ENCODE data around the gene ATXN1. TPM values are rescaled to one million over a fixed set of nuclear protein-coding genes. Genes with fewer than 3 reads are reported as not detected.

The ATXN1 gene
- total RNA-seq, 1 experiment from 2014 or later = 8.1 TPM

DNA sequence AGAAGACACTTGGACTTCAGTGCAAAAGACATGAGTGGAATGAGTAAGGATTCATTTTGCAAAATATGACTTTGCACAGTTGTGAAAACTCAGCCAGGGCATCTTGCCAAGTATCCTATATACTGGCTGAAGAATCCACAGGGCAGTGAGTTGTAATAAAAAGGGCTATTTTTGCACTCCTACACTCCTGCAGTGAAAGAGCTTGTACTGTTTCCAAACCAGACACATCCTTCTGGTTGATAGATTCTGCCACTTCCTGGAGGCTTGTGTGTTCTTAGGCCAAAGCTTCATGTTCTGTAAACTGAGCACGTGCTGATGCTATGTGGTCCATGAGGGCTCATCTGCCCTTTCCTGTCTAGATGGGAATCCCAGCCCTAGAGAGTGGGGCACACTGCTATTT, 488.0 kb downstream of the ATXN1 start:
- ChIA-PET CTCF (interaction anchor here (1.0 kb wide), 1 partner anchor 13 kb away, joined by 6 read pairs; no protein-coding TSS in a partner anchor), POLR2A (no interaction called here)
- DNase-seq (ENCODE audit: low spot score) = no peak
- Mint-ChIP-seq H3K27me3 (ENCODE audit: low read depth) (no peaks in the 10 kb centered on the region), H3K9me3 (no peaks in the 10 kb centered on the region), H3K36me3 (no peaks in the 10 kb centered on the region), H3K4me1 (peaks cover 9% of the 10 kb centered on the region), H3K4me3 (no peak overlapping the region), H3K27ac (no peak overlapping the region)
- no peak for ATAC-seq
- TF ChIP-seq FOXP1 (CRISPR knock-in tag; IDR thresholded peaks at IDR 0.05; ENCODE audit: borderline replicate concordance) (no peak), FOXK1 (CRISPR knock-in tag; IDR thresholded peaks at IDR 0.05) (no peak), HMGA2 (CRISPR knock-in tag; IDR thresholded peaks at IDR 0.05) (no peak), MXD4 (CRISPR knock-in tag; IDR thresholded peaks at IDR 0.05; ENCODE audit: borderline replicate concordance) (no peak), OVOL2 (CRISPR knock-in tag; IDR thresholded peaks at IDR 0.05; ENCODE audit: borderline replicate concordance) (no peak), ZMAT4 (CRISPR knock-in tag; IDR thresholded peaks at IDR 0.05) (no peak), ZNF423 (CRISPR knock-in tag; IDR thresholded peaks at IDR 0.05) (no peak), NR2C2 (CRISPR knock-in tag; IDR thresholded peaks at IDR 0.05) (no peak)
- TF ChIP-seq, protein P1, sequence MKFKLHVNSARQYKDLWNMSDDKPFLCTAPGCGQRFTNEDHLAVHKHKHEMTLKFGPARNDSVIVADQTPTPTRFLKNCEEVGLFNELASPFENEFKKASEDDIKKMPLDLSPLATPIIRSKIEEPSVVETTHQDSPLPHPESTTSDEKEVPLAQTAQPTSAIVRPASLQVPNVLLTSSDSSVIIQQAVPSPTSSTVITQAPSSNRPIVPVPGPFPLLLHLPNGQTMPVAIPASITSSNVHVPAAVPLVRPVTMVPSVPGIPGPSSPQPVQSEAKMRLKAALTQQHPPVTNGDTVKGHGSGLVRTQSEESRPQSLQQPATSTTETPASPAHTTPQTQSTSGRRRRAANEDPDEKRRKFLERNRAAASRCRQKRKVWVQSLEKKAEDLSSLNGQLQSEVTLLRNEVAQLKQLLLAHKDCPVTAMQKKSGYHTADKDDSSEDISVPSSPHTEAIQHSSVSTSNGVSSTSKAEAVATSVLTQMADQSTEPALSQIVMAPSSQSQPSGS (CRISPR knock-in tag; IDR thresholded peaks at IDR 0.05; ENCODE audit: borderline replicate concordance, low read depth) = no peak
- TF ChIP-seq, protein P2, sequence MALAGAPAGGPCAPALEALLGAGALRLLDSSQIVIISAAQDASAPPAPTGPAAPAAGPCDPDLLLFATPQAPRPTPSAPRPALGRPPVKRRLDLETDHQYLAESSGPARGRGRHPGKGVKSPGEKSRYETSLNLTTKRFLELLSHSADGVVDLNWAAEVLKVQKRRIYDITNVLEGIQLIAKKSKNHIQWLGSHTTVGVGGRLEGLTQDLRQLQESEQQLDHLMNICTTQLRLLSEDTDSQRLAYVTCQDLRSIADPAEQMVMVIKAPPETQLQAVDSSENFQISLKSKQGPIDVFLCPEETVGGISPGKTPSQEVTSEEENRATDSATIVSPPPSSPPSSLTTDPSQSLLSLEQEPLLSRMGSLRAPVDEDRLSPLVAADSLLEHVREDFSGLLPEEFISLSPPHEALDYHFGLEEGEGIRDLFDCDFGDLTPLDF (CRISPR knock-in tag; IDR thresholded peaks at IDR 0.05) = no peak
- TF ChIP-seq, protein P3, sequence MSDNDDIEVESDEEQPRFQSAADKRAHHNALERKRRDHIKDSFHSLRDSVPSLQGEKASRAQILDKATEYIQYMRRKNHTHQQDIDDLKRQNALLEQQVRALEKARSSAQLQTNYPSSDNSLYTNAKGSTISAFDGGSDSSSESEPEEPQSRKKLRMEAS (CRISPR knock-in tag; IDR thresholded peaks at IDR 0.05) = no peak

GRCh38 chr6:16272201-16272600, 489.1 kb downstream of the ATXN1 start:
- CTCF ChIA-PET = interaction anchor here (1.0 kb wide), 1 partner anchor 14 kb away, joined by 6 read pairs; no protein-coding TSS in a partner anchor

More at GRCh38 chr6:16272201-16272600, 489.1 kb downstream of the ATXN1 start:
- Mint-ChIP-seq H3K4me1 (peaks cover 4% of the 10 kb centered on the region), H3K4me3 (no peak overlapping the region), H3K9me3 (no peaks in the 10 kb centered on the region), H3K36me3 (no peaks in the 10 kb centered on the region), H3K27ac (no peak overlapping the region), H3K27me3 (ENCODE audit: low read depth) (no peaks in the 10 kb centered on the region)
- ATAC-seq = no peak
- DNase-seq (ENCODE audit: low spot score) = no peak
- no peak for TF ChIP-seq IRF2 (CRISPR knock-in tag; IDR thresholded peaks at IDR 0.05; ENCODE audit: borderline replicate concordance, low read depth)
- no peak for TF ChIP-seq ZNF263 (CRISPR knock-in tag; IDR thresholded peaks at IDR 0.05; ENCODE audit: low read depth)
- no peak for TF ChIP-seq NR2C2 (CRISPR knock-in tag; IDR thresholded peaks at IDR 0.05)
- no peak for TF ChIP-seq PRRX2 (CRISPR knock-in tag; IDR thresholded peaks at IDR 0.05)
- TF ChIP-seq GABPB1 (CRISPR knock-in tag; IDR thresholded peaks at IDR 0.05) = no peak
- TF ChIP-seq, protein P4, sequence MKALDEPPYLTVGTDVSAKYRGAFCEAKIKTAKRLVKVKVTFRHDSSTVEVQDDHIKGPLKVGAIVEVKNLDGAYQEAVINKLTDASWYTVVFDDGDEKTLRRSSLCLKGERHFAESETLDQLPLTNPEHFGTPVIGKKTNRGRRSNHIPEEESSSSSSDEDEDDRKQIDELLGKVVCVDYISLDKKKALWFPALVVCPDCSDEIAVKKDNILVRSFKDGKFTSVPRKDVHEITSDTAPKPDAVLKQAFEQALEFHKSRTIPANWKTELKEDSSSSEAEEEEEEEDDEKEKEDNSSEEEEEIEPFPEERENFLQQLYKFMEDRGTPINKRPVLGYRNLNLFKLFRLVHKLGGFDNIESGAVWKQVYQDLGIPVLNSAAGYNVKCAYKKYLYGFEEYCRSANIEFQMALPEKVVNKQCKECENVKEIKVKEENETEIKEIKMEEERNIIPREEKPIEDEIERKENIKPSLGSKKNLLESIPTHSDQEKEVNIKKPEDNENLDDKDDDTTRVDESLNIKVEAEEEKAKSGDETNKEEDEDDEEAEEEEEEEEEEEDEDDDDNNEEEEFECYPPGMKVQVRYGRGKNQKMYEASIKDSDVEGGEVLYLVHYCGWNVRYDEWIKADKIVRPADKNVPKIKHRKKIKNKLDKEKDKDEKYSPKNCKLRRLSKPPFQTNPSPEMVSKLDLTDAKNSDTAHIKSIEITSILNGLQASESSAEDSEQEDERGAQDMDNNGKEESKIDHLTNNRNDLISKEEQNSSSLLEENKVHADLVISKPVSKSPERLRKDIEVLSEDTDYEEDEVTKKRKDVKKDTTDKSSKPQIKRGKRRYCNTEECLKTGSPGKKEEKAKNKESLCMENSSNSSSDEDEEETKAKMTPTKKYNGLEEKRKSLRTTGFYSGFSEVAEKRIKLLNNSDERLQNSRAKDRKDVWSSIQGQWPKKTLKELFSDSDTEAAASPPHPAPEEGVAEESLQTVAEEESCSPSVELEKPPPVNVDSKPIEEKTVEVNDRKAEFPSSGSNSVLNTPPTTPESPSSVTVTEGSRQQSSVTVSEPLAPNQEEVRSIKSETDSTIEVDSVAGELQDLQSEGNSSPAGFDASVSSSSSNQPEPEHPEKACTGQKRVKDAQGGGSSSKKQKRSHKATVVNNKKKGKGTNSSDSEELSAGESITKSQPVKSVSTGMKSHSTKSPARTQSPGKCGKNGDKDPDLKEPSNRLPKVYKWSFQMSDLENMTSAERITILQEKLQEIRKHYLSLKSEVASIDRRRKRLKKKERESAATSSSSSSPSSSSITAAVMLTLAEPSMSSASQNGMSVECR (CRISPR knock-in tag; IDR thresholded peaks at IDR 0.05; ENCODE audit: borderline replicate concordance) = no peak
- no peak for TF ChIP-seq NFATC4 (CRISPR knock-in tag; IDR thresholded peaks at IDR 0.05)
- TF ChIP-seq KAT7 (CRISPR knock-in tag; IDR thresholded peaks at IDR 0.05; ENCODE audit: borderline replicate concordance) = no peak
- no peak for TF ChIP-seq HMGA2 (CRISPR knock-in tag; IDR thresholded peaks at IDR 0.05)
- no peak for TF ChIP-seq TEAD4 (CRISPR knock-in tag; IDR thresholded peaks at IDR 0.05)
- no peak for TF ChIP-seq NR3C1 (CRISPR knock-in tag; conservative IDR thresholded peaks at IDR 0.05; ENCODE audit: low read depth)
- TF ChIP-seq, protein P5, sequence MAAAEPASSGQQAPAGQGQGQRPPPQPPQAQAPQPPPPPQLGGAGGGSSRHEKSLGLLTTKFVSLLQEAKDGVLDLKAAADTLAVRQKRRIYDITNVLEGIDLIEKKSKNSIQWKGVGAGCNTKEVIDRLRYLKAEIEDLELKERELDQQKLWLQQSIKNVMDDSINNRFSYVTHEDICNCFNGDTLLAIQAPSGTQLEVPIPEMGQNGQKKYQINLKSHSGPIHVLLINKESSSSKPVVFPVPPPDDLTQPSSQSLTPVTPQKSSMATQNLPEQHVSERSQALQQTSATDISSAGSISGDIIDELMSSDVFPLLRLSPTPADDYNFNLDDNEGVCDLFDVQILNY (CRISPR knock-in tag; IDR thresholded peaks at IDR 0.05) = no peak
- TF ChIP-seq ZNF671 (CRISPR knock-in tag; IDR thresholded peaks at IDR 0.05) = no peak
- POLR2A ChIA-PET = no interaction called here

Data from WTC11 (cell line).